Neural cell (in vitro differentiated cells): ENCODE data around the gene SIK3. TPM values are rescaled to one million over a fixed set of nuclear protein-coding genes. Genes with fewer than 3 reads are reported as not detected.

ENCODE experiments used
- H2AFZ ChIP-seq: fragments of 200-600, 300-800 bp; sonication (generic), shearing (Covaris generic); 2 replicates; pipeline ENCODE4 v1.6.0; 2014; ENCODE audit warnings: low read depth, mild to moderate bottlenecking, antibody characterized with exemption, low read length, moderate library complexity
- H3F3A ChIP-seq: fragments of 200-600 bp; shearing (Covaris generic); 2 replicates; pipeline ENCODE4 v1.6.1; 2016; ENCODE audit warnings: mild to moderate bottlenecking, moderate library complexity, mixed read lengths, antibody characterized with exemption, low read length; ENCODE audit not compliant: insufficient read depth, poor library complexity, severe bottlenecking
- H3K27ac ChIP-seq: fragments of 200-600, 300-800 bp; sonication (generic), shearing (Covaris generic); 2 replicates; pipeline ENCODE4 v1.5.1; 2014; ENCODE audit warnings: mild to moderate bottlenecking, low read length, moderate library complexity
- H3K27me3 ChIP-seq: fragments of 300-800, 200-600 bp; sonication (generic), shearing (Covaris generic); 2 replicates; pipeline ENCODE4 v1.6.0; 2014; ENCODE audit warnings: mild to moderate bottlenecking, low read depth, low read length, moderate library complexity; ENCODE audit not compliant: insufficient read depth
- H3K36me3 ChIP-seq: fragments of 300-800, 200-600 bp; sonication (generic), shearing (Covaris generic); 2 replicates; pipeline ENCODE4 v1.5.1; 2014; ENCODE audit warnings: mild to moderate bottlenecking, antibody characterized with exemption, low read length, moderate library complexity; ENCODE audit not compliant: insufficient read depth
- H3K4me2 ChIP-seq: fragments of 300-800, 200-600 bp; sonication (generic), shearing (Covaris generic); 2 replicates; pipeline ENCODE4 v1.6.0; 2014; ENCODE audit warnings: mild to moderate bottlenecking, low read length
- H3K4me3 ChIP-seq: fragments of 300-800, 200-600 bp; sonication (generic), shearing (Covaris generic); 2 replicates; pipeline ENCODE4 v1.5.1; 2014; ENCODE audit warnings: mild to moderate bottlenecking, low read length, moderate library complexity
- H3K79me2 ChIP-seq: fragments of 200-600 bp; shearing (Covaris generic); replicated peaks from 2 replicates; pipeline ENCODE4 v1.6.0; 2014; ENCODE audit warnings: mild to moderate bottlenecking, low read length, moderate library complexity; ENCODE audit not compliant: insufficient read depth
- H3K9ac ChIP-seq: fragments of 300-800, 200-600 bp; sonication (generic), shearing (Covaris generic); 2 replicates; pipeline ENCODE4 v1.6.1; 2016; ENCODE audit warnings: mild to moderate bottlenecking, low read length, mixed read lengths
- H3K9me2 ChIP-seq: fragments of 200-600 bp; shearing (Covaris generic); 2 replicates; pipeline ENCODE4 v1.6.1; 2016; ENCODE audit warnings: mild to moderate bottlenecking, low read length, mixed read lengths; ENCODE audit not compliant: insufficient read depth
- H3K9me3 ChIP-seq: fragments of 200-600, 300-800 bp; sonication (generic), shearing (Covaris generic); 2 replicates; pipeline ENCODE4 v1.6.1; 2016; ENCODE audit warnings: mild to moderate bottlenecking, mixed run types, low read length, moderate library complexity, mixed read lengths
- H4K20me1 ChIP-seq: fragments of 200-600 bp; shearing (Covaris generic); 2 replicates; pipeline ENCODE4 v1.6.1; 2016; ENCODE audit warnings: mild to moderate bottlenecking, mixed run types; ENCODE audit not compliant: insufficient read depth
- CTCF ChIP-seq: fragments of 450-650 bp; IDR thresholded peaks from 2 replicates; pipeline ENCODE4 v1.5.1; 2014; ENCODE audit warnings: antibody characterized with exemption, mild to moderate bottlenecking, moderate library complexity; ENCODE audit not compliant: poor library complexity, severe bottlenecking
- EP300 ChIP-seq: fragments of 450-650 bp; conservative IDR thresholded peaks from 2 replicates; pipeline ENCODE4 v1.6.1; 2014; ENCODE audit warnings: antibody characterized with exemption, mild to moderate bottlenecking, moderate library complexity; ENCODE audit not compliant: poor library complexity, severe bottlenecking
- EZH2 ChIP-seq: fragments of 200-600, 300-800 bp; shearing (Covaris generic), sonication (generic); IDR thresholded peaks from 2 replicates; pipeline ENCODE4 v1.6.1; 2014; ENCODE audit warnings: antibody characterized with exemption, low read length, borderline replicate concordance, mild to moderate bottlenecking; ENCODE audit not compliant: insufficient read depth, poor library complexity, severe bottlenecking
- MXI1 ChIP-seq: fragments of 450-650 bp; conservative IDR thresholded peaks from 2 replicates; pipeline ENCODE4 v1.6.1; 2014; ENCODE audit warnings: antibody characterized with exemption, mild to moderate bottlenecking; ENCODE audit not compliant: poor library complexity, severe bottlenecking
- POLR2AphosphoS5 ChIP-seq: IDR thresholded peaks from 2 replicates; pipeline ENCODE4 v1.6.1; 2012
- RAD21 ChIP-seq: fragments of 450-650 bp; conservative IDR thresholded peaks from 2 replicates; pipeline ENCODE4 v1.6.1; 2014; ENCODE audit warnings: antibody characterized with exemption, mild to moderate bottlenecking, moderate library complexity
- REST ChIP-seq: IDR thresholded peaks from 2 replicates; pipeline ENCODE4 v1.6.1; 2012; ENCODE audit warnings: borderline replicate concordance
- SMC3 ChIP-seq: fragments of 450-650 bp; conservative IDR thresholded peaks from 2 replicates; pipeline ENCODE4 v1.6.1; 2014; ENCODE audit warnings: antibody characterized with exemption, mild to moderate bottlenecking, moderate library complexity; ENCODE audit not compliant: poor library complexity
- TAF1 ChIP-seq: IDR thresholded peaks from 2 replicates; pipeline ENCODE4 v1.6.1; 2012; ENCODE audit warnings: low read depth
- polyA plus RNA-seq: library from polyadenylated mRNA; depleted of rRNA; stranded (reverse); fragments of >200 nt; gene quantifications from 2 replicates; pipeline ENCODE4 v1.2.3, GENCODE V29; 2014

Gene SIK3
- polyA plus RNA-seq, 1 donor from 2014 or later = 11.2 TPM

- Histone ChIP-seq H4K20me1 (no peaks in the 10 kb centered on the region), H3K9me3 (no peaks in the 10 kb centered on the region), H2AFZ (no peak overlapping the region), H3F3A (no peaks in the 10 kb centered on the region), H3K79me2 (peaks cover 84% of the 10 kb centered on the region), H3K36me3 (no peaks in the 10 kb centered on the region), H3K9me2 (no peaks in the 10 kb centered on the region), H3K27me3 (no peaks in the 10 kb centered on the region), H3K9ac (no peak overlapping the region), H3K4me2 (no peak overlapping the region), H3K4me3 (peak overlapping the region; percentile 86), H3K27ac (peak overlapping the region; percentile 93)
- TF ChIP-seq EP300 (no peak), RAD21 (no peak)
Observed at GRCh38 chr11:117094776-117095175, 3.5 kb downstream of the SIK3 start.

- no peaks in the 10 kb centered on the region for H3K36me3 ChIP-seq
- no peak overlapping the region for H3K9ac ChIP-seq
- H3K4me2 ChIP-seq = no peak overlapping the region
- no peaks in the 10 kb centered on the region for H4K20me1 ChIP-seq
- H3K9me3 ChIP-seq = no peaks in the 10 kb centered on the region
- H3K9me2 ChIP-seq = no peaks in the 10 kb centered on the region
- no peak for TF ChIP-seq CTCF
- no peak for TF ChIP-seq POLR2AphosphoS5
- no peak for TF ChIP-seq EZH2
- no peak for TF ChIP-seq SMC3
- peaks cover 90% of the 10 kb centered on the region for H3K79me2 ChIP-seq
- H2AFZ ChIP-seq = no peak overlapping the region
- no peak overlapping the region for H3K4me3 ChIP-seq
- no peaks in the 10 kb centered on the region for H3F3A ChIP-seq
- H3K27me3 ChIP-seq = no peaks in the 10 kb centered on the region
- no peak overlapping the region for H3K27ac ChIP-seq
Observed at GRCh38 chr11:117092951-117093590, 5.2 kb downstream of the SIK3 start.

GRCh38 chr11:117091753-117092477 lies 6.3 kb downstream of the SIK3 start:
- Histone ChIP-seq H3K4me3 (no peak overlapping the region), H3K9me3 (no peaks in the 10 kb centered on the region), H3F3A (no peaks in the 10 kb centered on the region), H3K36me3 (no peaks in the 10 kb centered on the region), H3K4me2 (no peak overlapping the region), H2AFZ (no peak overlapping the region), H4K20me1 (no peaks in the 10 kb centered on the region), H3K27me3 (no peaks in the 10 kb centered on the region), H3K9me2 (no peaks in the 10 kb centered on the region), H3K9ac (no peak overlapping the region), H3K79me2 (peaks cover 83% of the 10 kb centered on the region), H3K27ac (no peak overlapping the region)
- TF ChIP-seq EP300 = no peak
- no peak for TF ChIP-seq TAF1
- no peak for TF ChIP-seq REST
- TF ChIP-seq CTCF = no peak
- no peak for TF ChIP-seq POLR2AphosphoS5
- no peak for TF ChIP-seq EZH2
- TF ChIP-seq SMC3 = no peak
- no peak for TF ChIP-seq RAD21
- no peak for TF ChIP-seq MXI1
